Immature natural killer cell (primary cell): ENCODE data around the gene HPCA. TPM values are rescaled to one million over a fixed set of nuclear protein-coding genes. Genes with fewer than 3 reads are reported as not detected.
A peak's percentile ranks its signal among the peaks of the same experiment; 100 is the strongest.
"Not testable (repeated sequence)": the region's sequence is repeated elsewhere in the genome, so short reads cannot be mapped to it uniquely, and the experiment has no call there.

ENCODE experiments used
- DNase-seq, 3 donors: peaks; one replicate each; pipeline ENCODE4 v3.0.0; 2022; ENCODE audit warnings: mixed read lengths in 1 of 3
- H3K27ac Mint-ChIP-seq, 6 donors: one replicate each; pipeline ENCODE4 v1.8.0; 2020; ENCODE audit warnings: mixed read lengths in 6 of 6, mild to moderate bottlenecking in 5 of 6, inconsistent platforms in 4 of 6, moderate library complexity in 3 of 6
- H3K27me3 Mint-ChIP-seq, 3 donors: one replicate each; pipeline ENCODE4 v1.8.0; 2020 to 2021; ENCODE audit warnings: low read depth in 3 of 3, mild to moderate bottlenecking in 3 of 3, mixed read lengths in 3 of 3, moderate library complexity in 3 of 3, inconsistent platforms in 1 of 3
- H3K36me3 Mint-ChIP-seq, 3 donors: one replicate each; pipeline ENCODE4 v1.8.0; 2020; ENCODE audit warnings: mixed read lengths in 3 of 3, inconsistent platforms in 2 of 3, mild to moderate bottlenecking in 2 of 3
- H3K4me1 Mint-ChIP-seq, 2 donors: one replicate each; pipeline ENCODE4 v1.8.0; 2020; ENCODE audit warnings: inconsistent platforms in 2 of 2, mild to moderate bottlenecking in 2 of 2, mixed read lengths in 2 of 2, moderate library complexity in 1 of 2
- H3K4me3 Mint-ChIP-seq, 5 donors: one replicate each; pipeline ENCODE4 v1.8.0; 2020; ENCODE audit warnings: mild to moderate bottlenecking in 5 of 5, mixed read lengths in 5 of 5, inconsistent platforms in 3 of 5, moderate library complexity in 3 of 5
- H3K9me3 Mint-ChIP-seq, 6 donors: one replicate each; pipeline ENCODE4 v1.8.0; 2020; ENCODE audit warnings: mild to moderate bottlenecking in 6 of 6, mixed read lengths in 6 of 6, inconsistent platforms in 4 of 6, moderate library complexity in 3 of 6
- polyA plus RNA-seq, 3 donors: library from polyadenylated mRNA; unstranded; fragments of 300-500 nt; fragmentation: Illumina TruSeq; gene quantifications; one replicate each; pipeline ENCODE4 v1.2.3, GENCODE V29; 2021

HPCA gene
- polyA plus RNA-seq, 3 donors from 2014 or later: not detected

DNA sequence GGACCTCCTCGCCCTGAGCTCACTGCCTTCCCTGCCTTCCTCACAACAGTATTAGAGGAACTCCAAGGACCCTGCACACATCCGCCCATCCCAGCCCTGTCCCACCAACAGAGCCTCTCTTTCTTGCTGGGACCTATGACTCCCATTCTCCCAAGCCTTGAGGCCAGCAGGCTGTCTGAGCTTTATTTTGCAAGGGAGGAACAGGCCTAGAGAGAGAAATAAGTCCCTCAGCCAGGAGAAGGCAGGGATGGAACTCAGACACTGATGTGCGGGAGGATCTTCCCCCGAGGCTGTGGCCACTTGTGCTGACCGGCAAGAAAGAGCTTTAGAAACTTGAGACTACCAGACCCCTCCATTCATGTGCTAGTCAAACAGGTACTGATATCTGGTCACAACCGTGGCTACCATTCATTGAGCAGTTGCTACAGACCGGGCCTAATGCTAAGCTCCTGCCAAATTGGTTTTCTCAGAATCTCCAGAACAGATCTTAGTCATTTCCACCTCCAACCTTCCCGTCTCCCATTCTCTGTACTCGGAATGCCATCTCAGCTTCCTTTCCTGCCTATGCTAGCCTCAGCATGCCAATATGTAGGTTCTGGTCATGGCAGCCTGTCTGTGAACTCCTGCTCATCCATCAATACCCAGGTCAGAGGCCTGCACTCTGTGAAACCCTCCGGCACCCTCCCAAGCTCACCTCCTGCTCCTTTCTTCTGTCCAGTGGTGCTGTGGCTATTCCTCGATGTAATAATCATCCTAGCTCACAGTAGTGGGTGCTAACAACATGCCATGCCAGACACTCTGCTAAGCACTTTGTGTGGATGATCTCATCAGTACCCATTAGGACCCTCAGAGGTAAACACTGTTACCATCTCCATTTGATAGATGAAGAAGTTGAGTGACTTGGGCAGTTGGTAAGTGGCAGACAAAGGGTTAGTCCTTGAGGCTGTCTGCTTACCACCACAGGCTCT, 11.1 kb downstream of the HPCA start:
- H3K4me3 Mint-ChIP-seq: no peak overlapping the region
- H3K27ac Mint-ChIP-seq: no peak overlapping the region
- peaks cover 12 to 14% (median 12%) of the 10 kb centered on the region in 3 donors for H3K27me3 Mint-ChIP-seq
- H3K36me3 Mint-ChIP-seq: no peaks in the 10 kb centered on the region
- no peak for DNase-seq
- H3K9me3 Mint-ChIP-seq: peaks cover 0 to 2% (median 0%) of the 10 kb centered on the region in 6 donors
- H3K4me1 Mint-ChIP-seq: peaks cover 12 to 13% of the 10 kb centered on the region in 2 donors

DNA sequence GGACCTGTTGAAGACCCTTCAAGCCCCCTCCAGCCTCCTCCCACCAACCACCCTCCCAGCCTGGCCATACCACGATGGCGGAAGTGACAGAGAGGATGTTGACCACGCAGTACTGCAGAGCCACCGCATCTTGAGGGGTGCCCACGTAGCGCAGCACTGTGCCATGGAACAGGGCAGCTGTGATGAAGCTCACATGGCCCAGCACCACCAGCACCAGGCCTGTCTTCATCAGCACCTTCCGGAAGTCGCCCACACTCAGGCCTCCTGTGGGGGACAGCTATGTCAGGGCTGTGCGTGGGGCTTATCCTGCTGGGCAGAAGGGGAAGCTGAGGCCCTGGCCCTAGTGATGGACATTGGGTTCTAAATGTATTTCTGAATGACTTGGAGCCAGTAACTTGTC, 11.8 kb downstream of the HPCA start:
- peaks cover 11 to 14% of the 10 kb centered on the region in 2 donors for H3K4me1 Mint-ChIP-seq
- no peak for DNase-seq
- peaks cover 0 to 5% (median 0%) of the 10 kb centered on the region in 6 donors for H3K9me3 Mint-ChIP-seq
- H3K27ac Mint-ChIP-seq: no peak overlapping the region
- no peaks in the 10 kb centered on the region for H3K36me3 Mint-ChIP-seq
- peaks cover 8 to 12% (median 12%) of the 10 kb centered on the region in 3 donors for H3K27me3 Mint-ChIP-seq
- no peak overlapping the region for H3K4me3 Mint-ChIP-seq

DNA sequence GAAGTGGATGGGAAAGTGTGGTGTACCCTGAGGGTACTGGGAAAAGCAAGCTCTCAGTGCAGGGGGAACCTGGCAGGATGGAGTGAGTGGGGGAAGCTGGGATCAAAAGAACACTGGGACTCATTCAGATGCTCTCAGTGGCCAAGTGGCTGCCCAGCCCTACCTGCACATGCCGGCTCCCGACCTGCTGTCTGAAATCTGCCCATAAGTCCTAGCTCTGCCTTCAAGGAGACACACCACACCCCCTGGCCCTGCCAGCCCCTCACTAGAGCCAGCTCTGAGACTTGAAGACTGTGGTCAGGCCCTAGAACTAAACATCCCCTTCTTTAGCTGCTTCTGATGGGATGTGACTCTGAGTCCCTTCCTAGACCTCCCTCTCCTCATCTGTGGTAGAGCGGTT, 12.7 kb downstream of the HPCA start:
- Mint-ChIP-seq H3K4me3 (peak overlapping the region in 3 of 5 donors; percentile 14 to 40 (median 24)), H3K27ac (no peak overlapping the region), H3K9me3 (peaks cover 0 to 5% (median 0%) of the 10 kb centered on the region in 6 donors), H3K36me3 (no peaks in the 10 kb centered on the region), H3K4me1 (peaks cover 11 to 14% of the 10 kb centered on the region in 2 donors), H3K27me3 (peaks cover 4 to 14% (median 12%) of the 10 kb centered on the region in 3 donors)
- DNase-seq: no peak

DNA sequence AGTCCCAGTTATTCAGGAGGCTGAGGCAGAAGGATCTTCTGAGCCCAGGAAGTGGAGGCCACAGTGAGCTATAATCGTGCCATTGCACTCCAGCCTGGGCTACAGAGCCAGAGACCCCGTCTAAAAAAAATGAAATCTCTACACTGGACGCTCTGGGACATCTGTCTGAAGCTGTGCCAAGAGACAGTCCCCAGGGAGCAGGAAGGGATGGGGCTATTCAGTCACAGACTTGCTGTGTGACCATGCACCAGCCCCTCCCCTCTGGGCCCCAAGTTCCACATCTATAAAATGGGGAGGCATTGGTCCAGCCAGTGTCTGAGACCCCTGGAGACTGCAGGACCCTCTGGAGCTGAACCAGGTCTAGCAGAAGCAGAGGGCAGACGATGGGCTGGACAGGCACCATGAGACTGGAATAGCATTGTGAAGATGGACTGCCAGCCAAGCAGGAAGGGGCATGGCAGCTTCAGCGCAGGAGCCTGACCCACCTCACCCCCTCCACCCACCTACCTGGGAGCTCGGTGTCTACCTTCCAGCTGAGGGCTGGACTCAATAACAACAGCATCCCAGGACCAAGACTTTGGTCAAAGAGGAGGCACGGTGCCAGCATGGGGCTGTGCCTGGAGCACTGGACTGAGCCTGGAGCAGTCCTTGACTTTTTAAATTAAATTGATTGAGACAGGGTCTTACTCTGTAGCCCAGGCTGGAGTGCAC, 13.4 kb downstream of the HPCA start:
- Mint-ChIP-seq H3K4me1 (peaks cover 11 to 14% of the 10 kb centered on the region in 2 donors), H3K36me3 (no peaks in the 10 kb centered on the region), H3K27ac (no peak overlapping the region), H3K27me3 (peaks cover 7 to 14% (median 14%) of the 10 kb centered on the region in 3 donors), H3K4me3 (peak overlapping the region in 4 of 5 donors; percentile 17 to 70 (median 46)), H3K9me3 (peaks cover 0 to 5% (median 0%) of the 10 kb centered on the region in 6 donors)
- DNase-seq: no peak

DNA sequence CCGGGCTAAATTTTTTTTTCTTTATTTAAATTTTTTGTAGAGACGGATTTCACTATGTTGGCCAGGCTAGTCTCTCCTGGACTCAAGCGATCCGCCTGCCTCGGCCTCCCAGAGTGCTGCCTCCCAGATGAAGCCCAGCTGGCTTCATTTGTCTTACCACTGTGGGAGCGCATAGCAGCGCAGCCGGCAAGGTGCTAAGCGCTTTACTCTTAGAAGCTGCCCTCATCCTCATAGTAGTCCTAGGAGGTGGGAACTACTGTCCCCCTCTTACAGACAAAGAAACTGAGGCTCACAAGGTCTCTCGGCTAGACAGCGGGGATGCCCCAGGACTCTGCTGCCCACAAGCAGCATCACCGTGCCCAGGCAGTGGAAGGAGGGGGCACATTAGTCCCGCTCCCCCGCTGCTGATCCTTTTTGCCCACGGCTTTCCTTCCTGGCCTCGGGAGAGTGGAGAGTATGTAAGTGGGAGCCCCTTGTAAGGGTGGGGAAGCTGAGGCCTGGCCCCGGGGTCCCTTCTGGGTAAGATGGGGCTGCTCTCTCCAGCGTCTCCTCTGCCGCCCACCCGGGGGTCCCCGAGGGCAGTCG, 14.2 kb downstream of the HPCA start:
- peaks cover 7 to 16% (median 14%) of the 10 kb centered on the region in 3 donors for H3K27me3 Mint-ChIP-seq
- H3K27ac Mint-ChIP-seq: no peak overlapping the region
- H3K4me1 Mint-ChIP-seq: peaks cover 11 to 14% of the 10 kb centered on the region in 2 donors
- DNase-seq: no peak
- no peaks in the 10 kb centered on the region for H3K36me3 Mint-ChIP-seq
- H3K4me3 Mint-ChIP-seq: peak overlapping the region; percentile 58 to 70 (median 63)
- peaks cover 0 to 5% (median 0%) of the 10 kb centered on the region in 6 donors for H3K9me3 Mint-ChIP-seq

DNA sequence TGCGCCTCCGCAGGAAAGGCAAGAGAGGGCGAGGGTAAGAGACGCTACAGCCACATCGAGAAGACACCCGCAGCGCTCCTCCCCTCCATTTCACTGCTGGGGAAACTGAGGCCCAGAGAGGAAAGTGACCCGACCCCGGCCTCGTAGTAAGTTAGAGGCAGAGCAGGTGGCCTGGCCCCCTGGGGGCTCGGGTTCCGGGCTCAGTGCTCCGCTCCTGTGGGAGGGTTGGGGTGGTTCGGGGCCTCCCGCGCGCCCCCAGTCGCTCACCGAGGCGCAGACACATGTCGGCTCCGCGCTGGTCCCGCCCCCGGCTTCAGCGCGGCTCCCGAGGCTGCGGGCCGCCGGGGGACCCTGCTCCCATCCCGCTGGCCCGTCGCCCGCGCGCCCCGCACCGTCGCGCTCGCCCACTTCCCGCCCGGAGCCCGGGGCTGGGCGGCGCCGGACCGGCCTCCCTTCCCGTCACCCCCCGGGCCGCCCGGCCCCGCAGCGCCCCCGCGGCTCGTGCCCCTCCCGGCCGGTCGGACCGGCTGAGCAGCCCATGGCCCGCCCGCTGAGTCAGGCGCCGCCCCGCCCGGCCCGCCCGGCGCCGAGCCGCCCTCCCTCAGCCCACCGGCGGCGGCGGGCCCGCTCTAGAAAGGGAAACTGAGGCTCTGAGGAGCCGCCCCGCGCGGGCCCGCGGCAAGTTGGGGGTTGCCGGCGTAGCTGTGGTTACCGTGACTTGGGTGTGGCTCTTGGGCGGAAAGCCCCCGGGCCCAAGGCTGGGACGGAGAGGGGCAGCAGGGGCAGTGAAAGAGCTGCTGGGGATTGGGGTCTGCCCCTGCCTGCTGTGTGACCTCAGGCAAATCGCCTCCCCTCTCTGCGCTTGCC, 14.9 kb downstream of the HPCA start, which contains the start of gene TMEM54:
Gene TMEM54 (minus strand): TSS at position 434 of the 867 bp plus-strand sequence. CDS start 151 bp downstream, at position 283.
- H3K4me3 Mint-ChIP-seq: peak within 1 kb of the TSS; percentile 76 to 80 (median 79)
- no peaks in the 10 kb centered on the region for H3K36me3 Mint-ChIP-seq
- DNase-seq: peak in 2 of 3 donors; percentile 14 to 15
- H3K9me3 Mint-ChIP-seq: peaks cover 0 to 5% (median 0%) of the 10 kb centered on the region in 6 donors
- peaks cover 11 to 14% of the 10 kb centered on the region in 2 donors for H3K4me1 Mint-ChIP-seq
- H3K27me3 Mint-ChIP-seq: peaks cover 7 to 19% (median 10%) of the 10 kb centered on the region in 3 donors
- H3K27ac Mint-ChIP-seq: no peak within 1 kb of the TSS

DNA sequence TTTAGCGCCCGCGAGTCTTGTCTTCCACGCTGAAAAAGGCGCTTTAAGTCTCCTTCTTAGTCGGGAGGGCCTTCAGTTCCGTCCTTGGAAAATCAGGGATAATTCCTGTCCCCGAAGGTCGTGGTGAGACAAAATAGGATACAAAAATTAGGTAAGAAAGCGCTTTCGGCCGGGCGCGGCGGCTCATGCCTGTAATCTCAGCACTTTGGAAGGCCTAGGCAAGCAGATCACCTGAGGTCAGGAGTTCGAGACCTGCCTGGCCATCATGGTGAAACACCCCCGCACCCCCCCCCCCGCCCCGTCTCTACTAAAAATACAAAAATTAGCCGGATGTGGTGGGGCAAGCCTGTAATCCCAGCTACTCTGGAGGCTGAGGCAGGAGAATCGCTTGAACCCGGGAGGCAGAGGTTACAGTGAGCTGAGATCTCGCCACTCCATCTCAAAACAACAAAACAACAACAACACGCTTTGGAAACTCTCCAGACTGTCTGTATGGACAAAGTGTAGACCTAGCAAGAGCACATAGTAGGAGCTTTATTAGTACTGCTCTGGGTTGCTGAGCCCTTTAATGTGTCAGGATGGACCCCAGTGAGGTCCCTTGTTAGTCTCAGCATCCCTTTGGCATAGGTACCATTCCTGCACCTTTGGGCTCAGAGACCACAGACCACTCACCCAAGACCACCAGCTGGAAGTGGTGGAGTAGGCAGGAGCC, 15.7 kb downstream of the HPCA start:
- peaks cover 7 to 19% (median 10%) of the 10 kb centered on the region in 3 donors for H3K27me3 Mint-ChIP-seq
- no peaks in the 10 kb centered on the region for H3K36me3 Mint-ChIP-seq
- H3K9me3 Mint-ChIP-seq: peaks cover 0 to 5% (median 0%) of the 10 kb centered on the region in 6 donors
- H3K27ac Mint-ChIP-seq: no peak overlapping the region
- peaks cover 11 to 14% of the 10 kb centered on the region in 2 donors for H3K4me1 Mint-ChIP-seq
- H3K4me3 Mint-ChIP-seq: peak overlapping the region; percentile 76 to 80 (median 79)
- DNase-seq: no peak

DNA sequence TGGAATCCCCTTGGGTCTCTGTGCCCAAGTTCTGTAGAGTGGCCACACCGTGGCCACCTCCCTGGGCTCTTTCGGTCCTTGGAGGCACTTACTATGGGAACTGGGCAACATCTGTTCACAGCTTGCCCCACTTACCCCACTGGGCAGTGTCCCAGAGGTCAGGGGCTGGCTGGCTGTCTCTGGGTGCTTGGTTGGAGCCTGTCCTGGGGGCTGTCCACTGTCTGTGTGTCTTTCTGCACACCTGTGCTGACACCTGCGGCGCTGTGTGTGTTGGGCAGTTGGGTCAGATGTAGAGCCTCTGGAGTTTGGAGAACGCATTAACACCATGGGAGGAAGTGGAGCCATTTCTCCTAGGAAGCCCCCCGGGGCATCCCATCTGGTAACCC, 16.2 kb downstream of the HPCA start:
- peaks cover 7 to 13% (median 10%) of the 10 kb centered on the region in 3 donors for H3K27me3 Mint-ChIP-seq
- peak overlapping the region; percentile 9 to 80 (median 74) for H3K4me3 Mint-ChIP-seq

DNA sequence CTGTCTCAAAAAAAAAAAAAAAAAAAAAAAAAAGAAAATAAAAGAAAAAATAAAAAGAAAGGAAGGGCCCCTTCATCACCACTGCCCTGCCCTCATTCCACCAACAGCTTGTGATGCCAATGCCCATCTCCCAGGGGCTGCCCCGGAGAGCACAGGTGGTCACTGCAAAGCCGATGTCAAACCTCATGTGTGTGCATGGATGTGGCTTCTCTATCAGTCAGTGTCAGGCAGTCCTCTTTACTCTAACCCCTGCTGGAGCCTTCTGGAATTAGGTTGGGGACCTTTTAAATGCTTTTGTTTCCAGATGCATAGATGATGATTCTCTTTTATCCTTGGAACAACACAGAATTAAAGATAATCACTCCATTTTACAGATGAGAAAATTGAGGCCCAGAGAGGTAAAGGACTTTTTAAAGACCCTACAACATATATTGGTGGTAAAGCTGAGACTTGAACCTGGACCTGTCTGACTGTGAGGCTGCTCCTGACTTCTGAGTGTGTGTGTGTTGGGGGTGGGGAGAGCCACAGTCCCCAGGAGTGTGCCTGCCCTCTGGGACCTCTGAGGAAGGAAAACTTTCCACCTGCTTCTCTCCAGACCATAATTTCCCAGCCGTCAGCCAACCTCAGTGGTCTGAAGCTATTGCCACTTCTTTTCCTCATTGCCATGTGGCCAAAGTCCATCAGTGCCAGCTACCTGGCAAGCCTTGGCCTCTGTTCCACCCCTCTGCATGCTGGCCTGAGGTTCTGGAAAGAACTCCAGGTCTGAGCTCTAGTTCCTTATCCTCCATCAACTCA, 17.9 kb downstream of the HPCA start:
- H3K27me3 Mint-ChIP-seq: peaks cover 7 to 13% (median 13%) of the 10 kb centered on the region in 3 donors
- no peak overlapping the region for H3K27ac Mint-ChIP-seq
- peaks cover 11 to 14% of the 10 kb centered on the region in 2 donors for H3K4me1 Mint-ChIP-seq
- no peaks in the 10 kb centered on the region for H3K36me3 Mint-ChIP-seq
- H3K4me3 Mint-ChIP-seq: peak overlapping the region in 1 of 5 donors; percentile 53
- DNase-seq: no peak
- H3K9me3 Mint-ChIP-seq: peaks cover 0 to 5% (median 0%) of the 10 kb centered on the region in 6 donors

More for the DNA sequence above, 16.2 kb downstream of the HPCA start:
- Mint-ChIP-seq H3K27ac (no peak overlapping the region), H3K36me3 (no peaks in the 10 kb centered on the region), H3K9me3 (peaks cover 0 to 5% (median 0%) of the 10 kb centered on the region in 6 donors), H3K4me1 (peaks cover 11 to 14% of the 10 kb centered on the region in 2 donors)
- DNase-seq: no peak

DNA sequence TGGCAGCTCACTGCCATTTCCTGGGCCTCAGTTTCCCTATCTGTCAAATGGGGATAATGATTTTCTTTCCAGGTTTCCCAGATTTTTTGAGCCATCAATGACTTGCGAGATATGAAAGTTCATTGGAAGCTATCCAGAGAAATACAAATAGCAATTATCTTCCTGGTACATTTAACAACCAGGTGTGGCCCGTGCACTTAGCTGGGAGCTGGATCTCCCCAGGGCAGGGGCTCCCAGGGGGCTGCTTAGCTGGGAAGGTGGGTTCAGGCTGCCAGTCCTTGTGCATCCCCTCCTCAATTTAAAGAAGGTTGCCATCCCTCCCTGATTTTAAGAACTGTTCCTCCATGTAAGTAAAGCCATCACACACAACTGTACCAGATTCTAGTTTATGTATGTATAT, 18.5 kb downstream of the HPCA start:
- Mint-ChIP-seq H3K27me3 (peaks cover 7 to 15% (median 13%) of the 10 kb centered on the region in 3 donors), H3K36me3 (no peaks in the 10 kb centered on the region), H3K4me1 (peaks cover 11 to 14% of the 10 kb centered on the region in 2 donors), H3K4me3 (no peak overlapping the region), H3K9me3 (peaks cover 0 to 5% (median 0%) of the 10 kb centered on the region in 6 donors), H3K27ac (no peak overlapping the region)
- no peak for DNase-seq

DNA sequence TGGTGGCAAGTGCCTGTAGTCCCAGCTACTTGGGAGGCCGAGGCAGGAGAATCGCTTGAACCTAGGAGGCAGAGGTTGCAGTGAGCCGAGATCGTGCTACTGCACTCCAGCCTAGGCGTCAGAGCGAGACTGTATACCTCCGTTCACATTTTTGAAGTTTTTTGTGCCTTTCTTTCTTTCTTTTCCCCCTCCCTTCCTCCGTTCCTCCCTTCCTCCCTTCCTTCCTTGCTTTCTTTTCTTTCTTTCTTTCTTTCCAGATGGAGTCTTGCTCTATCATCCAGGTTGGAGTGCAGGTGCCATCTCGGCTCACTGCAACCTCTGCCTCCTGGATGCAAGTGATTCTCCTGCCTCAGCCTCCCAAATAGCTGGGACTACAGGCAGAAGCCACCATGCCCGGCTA, 19.3 kb downstream of the HPCA start:
- H3K27me3 Mint-ChIP-seq: peaks cover 4 to 16% (median 11%) of the 10 kb centered on the region in 3 donors
- H3K27ac Mint-ChIP-seq, H3K9me3 Mint-ChIP-seq, DNase-seq, H3K4me3 Mint-ChIP-seq, H3K36me3 Mint-ChIP-seq: not testable (repeated sequence)
- peaks cover 8 to 14% of the 10 kb centered on the region in 2 donors for H3K4me1 Mint-ChIP-seq
